Measurements from ENCODE around the gene CCR2. TPM values are rescaled to one million over a fixed set of nuclear protein-coding genes. Genes with fewer than 3 reads are reported as not detected.
"Not testable (repeated sequence)": the region's sequence is repeated elsewhere in the genome, so short reads cannot be mapped to it uniquely, and the experiment has no call there.

Gene CCR2
- total RNA-seq, 1 donor from 2014 or later: 3.7 TPM

GRCh38 chr3:46398186-46398955, 44.5 kb downstream of the CCR2 start:
- intact Hi-C loops (cut with DNase I): no loop called here
- no peak for DNase-seq (ENCODE audit: low spot score)
- no peak for ATAC-seq

DNA sequence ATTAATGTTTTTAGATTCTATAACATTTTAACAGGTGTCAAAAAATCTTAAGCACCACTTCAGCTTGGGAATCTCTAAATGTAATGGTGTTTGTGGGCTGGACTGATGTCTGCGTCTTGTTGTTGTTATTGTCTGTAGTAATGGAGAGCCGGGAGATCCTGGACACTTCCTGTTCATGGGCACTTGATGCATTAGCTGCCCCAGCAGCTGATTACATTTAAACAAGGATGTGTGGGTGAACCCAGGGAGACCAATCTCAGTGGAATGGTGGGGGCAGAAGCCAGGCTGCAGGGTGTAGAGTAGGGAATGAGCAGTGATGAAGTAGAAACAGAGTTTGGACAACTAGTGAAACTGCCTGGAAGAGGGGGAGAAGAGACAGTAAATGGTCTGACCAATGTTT, 45.2 kb downstream of the CCR2 start:
- DNase-seq (ENCODE audit: low spot score) (no peak), ATAC-seq (no peak)
- intact Hi-C loops (cut with DNase I): no loop called here

GRCh38 chr3:46399557-46399956, 45.6 kb downstream of the CCR2 start:
- DNase-seq (ENCODE audit: low spot score) (no peak), ATAC-seq (no peak)
- intact Hi-C loops (cut with DNase I): no loop called here

GRCh38 chr3:46400000-46400734, 46.3 kb downstream of the CCR2 start:
- intact Hi-C loops (cut with DNase I): no loop called here
- DNase-seq (ENCODE audit: low spot score): no peak
- no peak for ATAC-seq

GRCh38 chr3:46400846-46401245, 46.9 kb downstream of the CCR2 start:
- ATAC-seq: no peak
- no peak for DNase-seq (ENCODE audit: low spot score)
- intact Hi-C loops (cut with DNase I): no loop called here

DNA sequence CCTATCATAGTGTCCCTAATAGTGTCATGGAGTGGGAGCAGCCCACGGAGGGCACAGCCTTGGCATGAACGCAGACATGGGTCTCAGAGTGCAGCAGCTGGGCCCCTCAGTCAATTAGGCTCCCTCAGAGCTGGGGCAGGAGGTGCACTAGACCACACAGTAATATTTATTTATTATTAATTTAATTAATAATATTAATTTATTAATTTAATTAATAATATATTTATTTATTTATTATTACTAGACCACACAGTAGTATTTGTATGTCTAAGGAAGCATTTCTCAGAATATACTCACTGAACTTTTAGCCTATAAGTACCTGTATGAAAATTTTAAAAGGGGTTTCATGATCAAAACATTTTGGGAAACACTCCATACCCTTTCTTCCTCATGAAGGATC, 47.7 kb downstream of the CCR2 start:
- ATAC-seq (no peak), DNase-seq (ENCODE audit: low spot score) (no peak)
- intact Hi-C loops (cut with DNase I): no loop called here

- DNase-seq (ENCODE audit: low spot score); ATAC-seq; intact Hi-C loops (cut with DNase I): not testable (repeated sequence)
Observed at GRCh38 chr3:46402902-46403301, 49.0 kb downstream of the CCR2 start.

DNA sequence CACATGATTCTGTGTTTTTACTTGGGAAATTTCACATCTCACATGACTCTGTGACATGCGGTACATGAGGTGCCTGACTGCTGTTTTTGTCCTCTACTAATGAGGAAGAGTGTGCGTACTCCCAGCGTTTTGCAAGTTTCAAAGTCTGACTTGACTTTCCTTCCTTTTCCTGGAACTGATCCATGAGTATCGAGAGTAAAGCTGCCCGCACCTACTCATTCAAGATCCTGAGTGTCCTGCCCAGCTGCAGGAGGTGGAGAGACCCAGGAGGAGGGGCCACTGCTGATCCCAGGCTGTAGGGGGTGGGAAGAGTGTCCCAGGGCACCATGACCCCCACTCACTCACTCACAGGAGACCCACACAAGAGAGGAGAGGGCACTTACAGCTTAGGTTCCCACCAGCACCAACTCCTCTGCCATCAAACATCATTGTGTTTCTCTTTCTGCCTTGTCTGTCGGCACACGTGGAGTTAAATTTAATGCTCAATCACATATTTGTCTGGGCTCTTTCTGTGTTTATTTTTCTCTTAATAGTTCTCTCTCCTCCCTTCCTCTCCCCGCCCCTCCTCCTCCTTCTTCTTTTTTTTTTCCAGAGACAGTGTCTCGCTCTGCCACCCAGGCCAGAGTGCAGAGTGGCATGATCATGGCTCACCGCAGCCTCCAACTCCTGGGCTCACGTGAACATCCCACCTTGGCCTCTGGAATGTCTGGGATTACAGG, 51.5 kb downstream of the CCR2 start:
- DNase-seq (ENCODE audit: low spot score): no peak
- peak; percentile 64 for ATAC-seq
- intact Hi-C loops (cut with DNase I): no loop called here

- DNase-seq (ENCODE audit: low spot score) (peak; percentile 49), ATAC-seq (peak; percentile 50)
Observed at GRCh38 chr3:46406443-46406787, 52.5 kb downstream of the CCR2 start.

GRCh38 chr3:46406788-46407611, 53.1 kb downstream of the CCR2 start, which contains the start of the genes CCR5AS and CCRL2:
Gene CCR5AS, minus strand, starts transcription at chr3:46407066.
Gene CCRL2, plus strand, starts transcription at chr3:46407259. Its CDS starts 821 bp downstream, at chr3:46408080.
- intact Hi-C loops (cut with DNase I): no loop called here
- peak; percentile 64 for DNase-seq (ENCODE audit: low spot score)
- peak; percentile 80 for ATAC-seq

More at GRCh38 chr3:46406443-46406787, 52.5 kb downstream of the CCR2 start:
- intact Hi-C loops (cut with DNase I): no loop called here

DNA sequence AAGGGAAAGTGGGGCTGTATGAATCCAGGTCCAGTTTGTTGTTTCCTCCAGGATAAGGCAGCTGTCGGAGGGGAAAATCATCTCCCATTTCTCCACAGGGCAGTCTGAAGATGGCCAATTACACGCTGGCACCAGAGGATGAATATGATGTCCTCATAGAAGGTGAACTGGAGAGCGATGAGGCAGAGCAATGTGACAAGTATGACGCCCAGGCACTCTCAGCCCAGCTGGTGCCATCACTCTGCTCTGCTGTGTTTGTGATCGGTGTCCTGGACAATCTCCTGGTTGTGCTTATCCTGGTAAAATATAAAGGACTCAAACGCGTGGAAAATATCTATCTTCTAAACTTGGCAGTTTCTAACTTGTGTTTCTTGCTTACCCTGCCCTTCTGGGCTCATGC, 54.1 kb downstream of the CCR2 start:
- no peak for DNase-seq (ENCODE audit: low spot score)
- intact Hi-C loops (cut with DNase I): no loop called here
- ATAC-seq: no peak

- DNase-seq (ENCODE audit: low spot score): no peak
- ATAC-seq: no peak
- intact Hi-C loops (cut with DNase I): no loop called here
Observed at GRCh38 chr3:46408853-46409252, 54.9 kb downstream of the CCR2 start.

DNA sequence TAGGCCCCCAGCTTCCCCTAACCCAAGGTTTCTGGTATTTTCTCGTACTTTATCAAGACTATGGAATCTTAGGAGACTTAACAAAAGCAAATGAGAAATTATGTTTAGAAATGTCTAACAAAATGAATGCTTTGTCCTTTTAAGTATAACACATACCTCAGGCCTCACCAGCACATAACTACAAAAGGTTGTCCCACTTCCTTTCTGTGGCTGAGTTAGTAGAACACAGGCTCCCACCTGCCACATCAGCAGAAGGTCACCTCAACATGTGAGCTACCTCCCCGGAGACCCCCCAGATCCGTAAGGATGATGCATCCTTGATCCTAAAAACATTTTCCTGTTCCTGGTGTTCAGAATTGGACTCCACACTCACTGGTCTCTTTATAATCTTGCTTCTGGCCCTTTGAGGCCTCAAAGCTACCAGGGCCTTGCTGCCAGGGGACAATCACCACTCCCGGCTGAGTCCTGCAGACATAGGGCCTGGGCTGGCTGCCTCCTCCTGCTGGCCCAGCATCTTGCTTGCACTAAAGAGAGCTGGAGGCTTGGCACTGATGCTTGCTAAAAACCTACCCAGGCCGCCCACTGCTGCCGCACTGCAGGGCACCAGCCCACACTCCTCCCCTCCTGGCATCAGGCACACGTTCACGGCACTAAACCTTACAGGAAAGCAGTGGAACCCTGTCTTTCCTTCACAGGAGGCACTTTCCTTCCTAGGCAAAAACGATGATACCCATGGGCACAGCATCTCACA, 56.0 kb downstream of the CCR2 start:
- intact Hi-C loops (cut with DNase I): no loop called here
- DNase-seq (ENCODE audit: low spot score) (no peak), ATAC-seq (no peak)

Other genes with a start within 250 kb of the CCR2 start
- 16.5 TPM for gene CCR1, start 145.8 kb upstream of the CCR2 start, total RNA-seq
- not detected for gene CCR3, start 111.7 kb upstream of the CCR2 start, total RNA-seq
- 3.6 TPM for gene CCR5, start 16.8 kb downstream of the CCR2 start, total RNA-seq
- gene CCRL2, start 53.1 kb downstream of the CCR2 start, total RNA-seq: 4.7 TPM
- gene LTF, start 110.8 kb downstream of the CCR2 start, total RNA-seq: 11.3 TPM
- gene RTP3, start 143.9 kb downstream of the CCR2 start, total RNA-seq: not detected
- gene LRRC2, start 212.2 kb downstream of the CCR2 start, total RNA-seq: 2.2 TPM